Daoy (cell line): ENCODE results near the gene KIFAP3. TPM values are rescaled to one million over a fixed set of nuclear protein-coding genes. Genes with fewer than 3 reads are reported as not detected.

Experiments
- DNase-seq: peaks from one replicate; pipeline ENCODE4 v3.0.0-alpha.2; 2015; ENCODE audit warnings: low read depth
- total RNA-seq: library from RNA; depleted of rRNA; stranded (reverse); fragments of >200 nt; shearing (Covaris generic); gene quantifications from 2 replicates; pipeline ENCODE4 v1.2.3, GENCODE V29; 2014

KIFAP3 gene
- total RNA-seq, 1 experiment from 2014 or later, result 21.9 TPM

DNA sequence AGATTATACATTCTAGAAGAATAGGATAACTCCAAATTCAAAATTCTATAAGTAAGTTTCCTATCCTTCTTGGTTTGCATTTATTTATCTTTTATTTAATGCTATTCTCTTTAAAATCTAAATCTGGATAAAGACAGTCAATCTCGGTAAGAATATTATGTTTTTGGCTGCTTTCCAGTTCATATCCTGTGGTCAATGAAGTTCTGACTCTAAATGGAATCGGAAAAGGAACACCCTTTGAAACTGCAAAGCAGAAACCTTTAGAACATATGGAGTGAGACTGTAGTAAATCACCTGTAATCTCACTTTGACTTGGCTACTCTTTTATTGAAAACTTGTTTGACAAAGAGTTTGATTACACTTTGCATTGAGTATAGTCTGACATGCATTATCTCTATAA lies 85.2 kb downstream of the KIFAP3 start:
- DNase-seq, result no peak

DNA sequence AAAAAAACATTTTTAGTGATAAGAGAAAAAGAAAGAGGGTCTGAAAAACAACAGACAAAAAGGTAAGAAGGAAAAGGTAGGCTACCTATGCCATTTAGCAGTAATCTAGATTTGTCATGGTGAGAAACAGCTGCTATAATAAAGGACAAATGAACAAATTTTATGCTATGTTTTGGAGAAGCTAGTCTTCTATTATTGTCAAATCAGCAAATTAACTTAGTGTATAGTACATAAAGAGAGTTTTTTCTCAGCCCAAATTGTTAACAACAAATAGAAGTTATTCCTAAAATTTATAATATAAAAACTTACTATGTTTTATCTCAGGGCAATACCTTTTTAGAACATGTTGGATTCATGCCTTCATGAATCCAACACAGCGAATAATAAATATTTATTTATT lies 88.7 kb downstream of the KIFAP3 start:
- DNase-seq, result no peak

DNA sequence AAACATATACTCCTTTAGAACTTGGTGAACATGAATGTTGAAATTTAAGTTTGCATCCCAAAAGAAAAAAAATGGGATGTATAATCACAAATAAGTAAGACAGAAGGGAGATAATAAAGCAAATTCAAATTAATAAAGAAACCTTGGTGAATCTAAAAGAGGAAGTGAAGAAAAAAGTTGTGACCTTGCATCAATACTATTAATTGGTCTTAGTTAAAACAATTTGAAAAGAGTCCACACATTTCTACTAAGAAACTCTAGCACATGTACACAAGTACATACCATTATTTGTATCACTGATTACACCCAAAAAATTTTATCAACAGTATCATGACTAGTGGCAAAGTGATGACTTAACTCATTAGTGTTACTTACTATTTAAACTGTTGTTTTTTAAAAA lies 100.4 kb downstream of the KIFAP3 start:
- no peak for DNase-seq

DNA sequence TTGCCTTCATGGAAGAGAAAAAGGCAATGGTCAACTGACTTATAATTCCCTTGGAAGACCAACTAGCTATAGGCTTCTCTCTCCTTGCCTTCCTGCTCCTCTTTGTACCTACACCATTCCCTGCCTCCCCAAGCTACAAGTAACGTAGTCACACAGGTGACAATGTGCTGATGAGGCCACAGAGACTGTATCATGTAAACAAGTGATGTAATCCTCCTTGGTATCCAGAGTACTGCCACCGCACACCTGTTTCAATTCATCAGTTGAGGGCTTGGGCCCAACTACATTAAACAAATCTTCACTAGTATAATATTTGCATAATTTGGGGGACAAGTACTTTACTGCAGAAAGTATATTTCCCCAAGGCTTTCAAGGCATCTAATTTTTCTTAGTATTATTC lies 104.4 kb downstream of the KIFAP3 start:
- DNase-seq, result no peak

DNA sequence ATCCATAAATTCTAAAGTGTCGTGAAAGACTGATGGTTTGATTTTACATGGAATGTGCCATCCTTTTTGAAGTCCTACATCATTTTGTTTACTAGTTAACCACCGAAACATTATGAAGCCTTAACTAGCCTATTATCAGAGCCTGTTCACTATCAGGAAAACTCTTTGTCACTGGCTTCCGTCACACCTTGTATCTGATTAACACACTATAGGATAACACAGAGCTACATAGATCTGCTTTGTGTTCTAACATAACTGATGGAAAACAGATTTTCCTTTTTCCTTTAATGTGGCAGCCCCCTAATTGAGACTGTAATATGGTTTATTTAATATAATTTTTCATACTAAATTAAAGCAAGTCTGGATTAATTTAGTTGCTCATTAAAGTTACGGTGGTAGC lies 106.3 kb downstream of the KIFAP3 start:
- DNase-seq, result no peak

DNA sequence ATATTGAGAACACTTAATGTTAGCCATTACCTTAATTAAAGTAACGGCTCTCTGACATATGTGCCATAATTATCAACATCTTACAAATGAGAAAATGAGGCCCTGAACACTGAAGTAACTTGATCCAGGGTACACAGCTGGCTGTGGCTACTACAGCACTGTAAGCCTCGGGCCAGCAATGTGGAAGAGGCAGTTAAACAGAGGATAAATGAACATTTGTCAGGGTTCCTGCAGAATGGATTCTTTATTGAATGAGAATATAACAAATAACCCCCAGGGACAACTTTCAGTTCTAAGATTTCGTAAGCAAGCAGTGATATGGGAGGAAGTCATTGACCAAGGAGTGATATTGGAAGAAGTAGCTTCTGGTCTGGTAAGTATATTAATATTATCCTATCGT lies 110.3 kb downstream of the KIFAP3 start:
- no peak for DNase-seq

DNA sequence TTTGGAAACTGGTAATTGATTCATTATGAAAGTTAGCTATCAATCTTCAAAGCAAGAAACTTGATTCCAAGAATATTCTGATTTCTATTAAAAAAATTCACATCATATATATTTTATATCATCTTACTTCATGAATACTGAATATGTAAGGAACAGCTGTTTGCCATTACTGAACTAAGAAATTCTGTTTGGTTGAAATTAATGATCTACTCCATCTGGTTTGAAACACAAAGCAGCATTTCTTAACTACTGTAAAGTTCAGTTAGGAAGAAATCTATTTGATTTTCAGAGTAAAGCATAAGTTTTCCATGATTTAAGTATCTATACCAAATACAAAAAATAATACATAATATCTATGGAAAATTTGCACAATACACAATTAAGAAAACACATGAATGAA lies 114.8 kb downstream of the KIFAP3 start:
- DNase-seq, result no peak

DNA sequence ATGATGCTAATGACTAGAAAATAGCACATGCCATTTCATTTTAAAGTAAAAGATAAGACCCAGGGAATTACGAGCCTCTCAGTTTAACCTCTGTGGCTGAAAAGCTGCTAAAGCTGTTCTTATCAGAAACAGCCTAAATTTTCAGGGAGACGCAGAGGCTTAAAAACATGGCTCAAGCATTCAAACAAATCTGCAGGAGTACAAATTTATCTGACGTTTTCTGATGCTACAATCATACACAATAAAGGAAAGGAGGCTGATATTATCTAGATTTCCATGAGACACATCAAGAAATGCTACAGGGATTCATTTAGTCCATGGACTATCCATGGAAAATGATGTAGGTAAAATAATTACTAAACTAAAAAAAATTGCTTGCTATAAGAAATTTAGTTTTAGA lies 115.5 kb downstream of the KIFAP3 start:
- no peak for DNase-seq

DNA sequence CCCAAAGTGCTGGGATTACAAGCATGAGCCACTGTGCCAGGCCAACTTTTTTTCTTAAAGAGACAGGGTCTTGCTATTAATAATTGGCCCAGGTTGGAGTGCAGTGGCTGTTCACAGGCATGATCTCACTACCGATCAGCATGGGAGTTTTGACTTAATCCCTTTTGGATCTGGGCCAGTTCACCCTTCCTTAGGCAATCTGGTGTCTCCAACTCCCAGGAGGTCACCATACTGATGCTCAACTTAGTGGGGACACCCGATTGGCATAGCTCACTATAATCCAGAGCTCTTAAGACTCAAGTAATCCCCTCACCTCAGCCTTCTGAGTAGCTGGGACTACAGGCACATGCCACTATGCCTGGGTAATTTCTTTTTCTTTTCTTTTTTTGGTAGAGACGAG lies 116.6 kb downstream of the KIFAP3 start:
- DNase-seq, result no peak

DNA sequence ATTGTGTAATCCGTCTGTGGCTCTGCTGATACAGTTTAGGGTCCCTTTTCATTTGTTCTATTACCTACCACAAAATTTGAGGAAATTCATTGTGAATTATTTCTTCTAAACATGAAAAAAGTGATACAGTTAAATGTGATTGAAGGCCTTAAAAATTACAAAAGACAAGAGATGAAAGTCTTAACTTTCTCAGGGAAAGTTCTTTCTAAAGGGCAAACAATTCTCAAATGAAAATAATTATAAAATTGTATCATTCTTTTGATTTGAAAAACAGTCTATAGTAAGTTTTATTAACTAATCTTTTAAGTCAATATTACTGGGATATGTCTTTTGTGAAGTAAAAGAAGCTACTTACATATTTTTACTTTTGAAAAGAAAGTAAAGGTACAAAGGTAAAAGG lies 123.4 kb downstream of the KIFAP3 start:
- no peak for DNase-seq

DNA sequence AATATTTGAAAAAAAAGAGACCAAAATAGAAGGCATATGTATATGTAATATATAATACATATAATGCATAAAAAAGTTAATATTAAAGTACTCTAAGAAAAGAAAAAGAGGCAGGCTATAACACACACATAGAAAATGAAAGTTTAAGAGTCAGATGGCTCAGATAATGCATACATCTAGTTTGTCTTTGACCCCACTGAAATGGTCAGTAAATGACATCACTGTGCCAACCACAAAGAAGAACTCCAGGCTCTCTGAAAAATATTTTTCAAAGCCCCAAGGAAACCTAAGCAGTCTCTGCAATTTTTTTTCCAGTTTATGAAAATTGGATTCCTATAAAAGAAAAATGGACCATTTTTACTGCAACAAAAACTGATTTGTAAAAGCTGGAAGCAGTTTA lies 125.4 kb downstream of the KIFAP3 start:
- DNase-seq, result no peak

DNA sequence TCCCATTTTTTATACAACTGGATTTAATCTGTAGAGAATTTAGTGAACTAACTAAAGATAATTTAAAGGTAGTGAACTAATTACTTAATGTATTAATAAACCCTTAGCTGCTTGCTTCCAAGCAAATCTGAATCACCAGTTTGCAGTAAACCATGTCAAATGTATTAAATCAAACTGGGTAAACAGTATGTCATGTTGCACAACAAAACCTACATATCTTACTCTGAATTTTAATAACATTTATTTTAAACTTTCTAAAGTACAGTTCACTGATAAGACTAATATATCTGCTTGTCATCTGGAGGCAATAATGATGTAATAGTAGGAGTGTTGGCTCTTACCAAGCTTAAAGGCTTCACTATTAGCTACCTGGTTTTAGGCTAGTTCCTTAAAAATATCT lies 128.3 kb downstream of the KIFAP3 start:
- DNase-seq, result no peak

DNA sequence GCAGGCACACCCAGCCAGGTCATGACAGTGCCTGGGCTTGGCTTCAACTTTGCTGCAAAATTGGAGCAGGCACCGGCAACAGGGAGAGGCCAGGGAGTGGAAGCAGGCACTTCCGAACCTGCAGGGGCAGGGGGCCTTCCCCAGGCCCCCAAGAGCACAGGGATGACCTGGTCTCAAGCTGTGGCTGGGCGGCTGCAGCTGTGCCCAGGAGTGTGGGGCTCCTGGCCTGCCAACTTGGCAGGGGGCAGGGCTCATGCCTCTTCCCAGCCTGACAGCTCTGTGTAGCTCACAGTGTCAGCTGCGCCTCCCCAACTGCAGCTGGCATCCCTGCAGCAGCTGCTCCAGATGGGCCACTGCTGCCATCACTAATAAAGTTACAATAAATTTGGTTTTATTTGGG lies 129.3 kb downstream of the KIFAP3 start:
- DNase-seq, result no peak

DNA sequence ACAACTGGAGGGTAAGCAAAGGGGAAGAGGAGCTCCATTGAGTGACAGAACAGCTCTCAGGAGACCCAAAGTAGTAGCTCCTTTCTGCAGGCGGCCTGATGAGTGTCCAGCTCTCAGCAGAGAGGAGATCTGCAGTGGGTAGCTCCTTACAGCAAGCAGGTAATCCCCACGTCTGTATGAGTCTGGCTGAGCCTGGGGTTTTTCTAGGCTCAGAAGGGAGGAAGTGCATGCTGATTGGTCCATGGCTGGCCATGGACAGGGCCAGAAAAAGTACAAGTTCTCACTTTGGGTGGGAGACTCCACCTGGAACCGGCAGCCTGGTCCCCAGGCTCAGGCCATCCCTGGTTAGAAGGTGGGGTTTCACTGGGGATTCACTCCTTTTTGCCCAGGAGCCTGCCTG lies 129.9 kb downstream of the KIFAP3 start:
- DNase-seq, result no peak

DNA sequence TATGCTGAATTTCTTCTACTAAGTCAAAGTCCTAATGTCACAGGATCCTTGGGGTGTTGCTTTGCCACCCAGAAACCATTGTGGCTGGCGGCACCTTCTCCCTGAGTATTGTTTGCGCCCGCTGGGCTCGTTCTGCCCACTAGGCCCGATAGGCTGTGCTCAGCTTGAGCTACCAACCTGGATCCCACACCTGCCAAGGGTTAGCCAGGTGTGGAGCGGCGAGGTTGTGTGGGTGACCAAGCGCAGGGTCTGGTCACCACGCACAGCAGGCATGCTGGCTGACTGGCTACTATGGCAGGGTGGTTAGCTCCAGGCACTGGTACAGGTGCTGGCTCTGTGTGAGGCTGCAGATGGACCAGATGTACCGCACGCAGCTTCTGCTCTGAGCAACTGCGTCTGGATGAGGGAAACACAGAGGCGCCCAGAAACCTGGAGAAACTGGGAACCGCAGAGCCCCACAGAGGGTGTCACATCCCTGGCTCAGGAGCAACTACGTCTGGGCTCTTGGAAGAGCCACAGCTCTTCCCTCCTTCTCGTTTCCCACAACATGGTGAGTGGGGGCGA lies 130.4 kb downstream of the KIFAP3 start:
- no peak for DNase-seq

DNA sequence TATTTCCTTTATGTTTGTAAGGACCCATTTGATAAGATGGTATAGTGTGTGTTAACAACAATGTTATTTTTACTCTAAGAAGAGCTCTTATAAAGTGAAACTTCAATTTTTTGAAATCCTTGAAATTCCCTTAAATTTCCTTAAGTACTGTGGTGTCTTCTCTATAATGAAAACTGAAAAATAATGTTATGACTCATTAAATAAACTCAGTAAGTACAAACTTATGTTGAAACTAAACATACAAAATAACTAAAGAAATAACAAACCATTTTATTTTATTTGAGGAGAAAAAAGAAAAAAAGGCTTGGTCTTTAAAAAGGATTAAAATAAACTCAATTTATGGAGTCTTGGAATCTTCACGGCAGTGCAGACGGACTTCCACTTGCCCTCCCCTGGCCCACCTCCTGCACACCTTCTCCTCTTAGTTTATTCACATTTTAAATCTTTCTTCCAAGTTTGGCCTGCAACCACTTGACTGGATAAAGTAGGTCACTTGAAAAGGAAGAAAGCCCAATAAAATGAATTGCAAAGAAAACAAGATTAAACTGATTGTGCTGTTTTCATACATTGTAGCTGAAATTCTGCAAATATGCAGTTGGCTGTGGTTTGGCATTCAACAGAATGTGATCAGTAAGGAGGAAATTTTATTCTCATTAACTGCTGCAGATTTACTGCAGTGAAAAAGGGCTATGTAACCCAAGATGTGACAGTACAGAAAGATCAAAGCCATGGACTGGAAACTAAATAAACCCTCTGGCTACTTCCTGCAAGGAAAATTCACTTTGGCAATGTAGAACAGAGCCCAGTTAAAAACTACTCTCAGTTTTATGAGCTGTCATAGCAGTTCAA lies 132.3 kb downstream of the KIFAP3 start:
- DNase-seq, result peak; percentile 9

DNA sequence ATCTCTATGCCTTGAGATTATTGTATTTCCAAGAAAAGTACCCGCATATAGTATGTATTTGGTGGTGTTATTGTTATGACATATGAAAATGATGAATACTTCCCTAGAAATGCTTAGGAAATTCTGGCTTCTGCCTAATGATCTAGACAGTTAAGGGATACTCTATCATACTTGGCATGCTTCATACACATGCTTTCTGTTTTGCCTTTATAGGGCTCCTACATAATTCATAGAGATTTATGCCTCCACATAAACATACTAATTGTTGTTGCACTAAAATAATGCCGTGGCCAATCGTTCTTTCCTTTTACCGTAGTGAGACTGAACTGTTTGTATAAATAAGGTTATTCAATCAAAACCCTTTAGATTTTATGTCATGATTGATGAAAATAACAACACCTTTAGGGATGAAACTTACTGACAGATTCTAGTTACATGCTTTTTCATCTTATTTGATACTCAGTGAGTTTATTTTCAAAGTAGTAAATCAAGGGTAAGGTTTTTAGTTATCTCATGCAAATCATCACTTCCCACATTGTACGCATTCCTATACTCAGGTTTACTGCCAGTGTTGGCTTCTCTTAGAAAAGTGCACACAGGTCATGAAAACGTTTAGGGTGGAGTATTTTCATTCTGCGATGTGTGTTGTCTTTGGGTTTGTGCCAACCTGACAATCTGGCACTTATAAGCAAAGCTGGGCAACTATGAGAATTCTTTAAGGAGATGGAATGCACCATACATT lies 140.3 kb downstream of the KIFAP3 start:
- peak; percentile 61 for DNase-seq

DNA sequence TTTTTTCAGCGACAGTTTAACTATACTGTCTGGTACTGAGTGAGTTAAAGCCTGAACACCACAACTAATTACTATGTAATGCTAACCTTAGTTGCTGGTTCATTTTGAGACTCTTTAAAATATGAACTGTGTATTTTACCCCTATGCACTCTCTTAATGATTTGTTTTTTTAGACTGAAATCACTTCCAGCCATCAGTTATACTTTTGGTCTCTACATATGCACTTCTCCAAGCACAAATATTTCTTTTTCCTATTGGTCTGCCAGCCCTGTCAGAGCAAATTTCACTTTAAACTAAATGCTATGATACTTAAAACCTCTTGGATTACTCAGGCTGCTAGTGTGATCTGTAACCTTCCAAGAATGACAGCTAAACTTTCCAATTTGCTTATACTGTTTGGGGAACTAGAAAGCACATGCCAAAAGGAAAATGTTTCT lies 142.7 kb downstream of the KIFAP3 start:
- no peak for DNase-seq

DNA sequence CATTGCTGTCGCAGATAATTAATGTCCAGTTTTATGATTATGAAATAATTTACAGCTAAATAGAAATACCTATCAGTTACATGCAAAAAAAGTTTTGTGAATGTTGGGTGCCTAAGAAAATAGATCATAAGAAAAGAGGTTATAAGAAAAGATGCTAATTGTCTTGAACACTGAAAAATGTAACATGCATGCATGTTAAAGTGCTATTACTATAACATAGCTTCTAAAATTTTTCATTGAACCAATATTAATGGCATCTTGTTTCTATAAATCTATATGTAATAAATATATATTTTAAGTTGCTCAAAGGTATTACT lies 145.3 kb downstream of the KIFAP3 start:
- DNase-seq, result no peak

DNA sequence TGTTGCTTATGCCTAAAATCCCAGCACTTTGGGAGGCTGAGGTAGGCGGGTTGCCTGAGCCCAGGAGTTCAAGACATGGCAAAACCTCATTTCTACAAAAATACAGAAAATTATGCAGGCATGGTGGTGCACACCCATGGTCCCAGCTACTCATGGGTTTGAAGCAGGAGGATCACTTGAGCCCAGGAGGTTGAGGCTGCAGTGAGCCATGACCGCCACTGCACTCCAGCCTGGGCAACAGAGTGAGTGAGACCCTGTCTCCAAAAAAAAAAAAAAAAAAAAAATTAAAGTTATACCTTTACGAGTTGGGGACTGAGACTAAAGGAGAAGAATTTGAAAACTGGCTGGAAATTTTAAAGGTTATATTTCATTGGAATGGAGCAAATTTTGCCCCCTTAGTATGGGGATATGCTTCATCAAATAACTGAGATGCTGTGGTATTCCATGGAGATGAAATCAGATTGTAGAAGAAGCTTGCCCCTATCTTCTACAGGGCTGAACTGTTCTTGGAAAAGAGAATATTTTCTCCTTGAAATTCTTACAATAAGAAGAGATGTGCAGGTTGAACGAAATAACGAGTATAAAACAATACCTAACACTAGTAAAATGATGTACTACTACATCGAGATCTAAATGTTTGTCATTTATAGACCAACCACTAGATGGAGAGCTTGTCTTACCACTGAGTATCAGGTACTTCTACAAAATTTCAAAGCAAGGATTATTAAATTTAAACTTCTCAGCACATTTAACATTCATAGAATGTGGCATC lies 145.9 kb downstream of the KIFAP3 start:
- DNase-seq, result peak; percentile 19

DNA sequence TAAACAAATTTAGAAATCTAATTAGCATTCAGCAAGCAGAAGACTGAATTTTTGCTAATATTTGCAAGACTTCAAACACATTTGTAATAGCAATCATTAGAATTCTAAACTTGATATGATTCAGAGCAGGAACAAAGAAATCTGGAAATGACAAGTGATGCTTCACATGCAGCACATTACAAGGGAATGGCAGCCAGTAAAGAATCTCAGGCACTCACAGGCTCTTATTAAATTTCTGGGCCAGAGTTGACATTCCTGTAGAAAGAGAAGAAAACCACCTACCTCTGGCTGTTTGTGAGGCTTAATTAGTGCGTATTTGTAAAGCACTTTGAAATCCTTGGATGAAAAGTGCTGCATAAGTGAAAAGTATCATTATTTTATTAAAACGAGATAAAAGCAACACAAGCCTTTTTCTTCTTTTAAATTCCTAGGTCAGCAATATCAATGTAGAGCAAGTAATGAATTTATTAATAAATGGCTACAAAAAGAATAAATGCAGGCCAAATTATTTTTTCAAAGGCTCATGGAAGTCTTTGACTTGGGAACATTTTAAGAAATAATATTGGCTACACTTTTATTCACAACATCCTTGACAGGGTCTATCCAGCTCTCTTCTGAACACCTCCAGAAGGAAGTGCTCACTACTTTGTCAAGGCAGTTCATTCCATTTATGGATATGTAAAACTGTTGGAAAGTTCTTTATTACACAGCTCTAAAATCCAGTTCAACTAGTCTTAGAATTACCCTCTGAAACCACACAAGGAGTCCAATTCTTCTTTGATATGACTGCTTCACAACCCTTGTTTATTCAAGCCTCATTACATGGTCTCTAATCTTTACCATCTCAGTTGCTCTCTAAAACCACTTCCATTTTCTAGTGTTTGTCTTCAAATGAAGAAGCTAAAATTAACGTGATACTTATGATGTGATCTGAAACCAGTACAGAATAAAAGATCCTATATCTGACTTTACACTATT lies 148.7 kb downstream of the KIFAP3 start:
- DNase-seq, result no peak
